Mucosa of descending colon (tissue), 3 donors: ENCODE results near the gene TNNC1. TPM values are rescaled to one million over a fixed set of nuclear protein-coding genes. Genes with fewer than 3 reads are reported as not detected.

Source experiments
- ATAC-seq: fragments of 200-7000 bp; cut with Tn5 transposase; one replicate; pipeline ENCODE4 v1.9.1; 2020; ENCODE audit warnings: mild to moderate bottlenecking, moderate library complexity
- DNase-seq, 3 donors: peaks; one replicate each; pipeline ENCODE4 v3.0.0-alpha.2; 2020
- H3K36me3 ChIP-seq: fragments of 200-600 bp; one replicate; pipeline ENCODE4 v1.8.0; 2021; ENCODE audit warnings: low read depth, mild to moderate bottlenecking
- H3K4me1 ChIP-seq: fragments of 200-600 bp; one replicate; pipeline ENCODE4 v1.8.0; 2021; ENCODE audit warnings: low read depth, mild to moderate bottlenecking
- H3K4me3 ChIP-seq: fragments of 200-600 bp; one replicate; pipeline ENCODE4 v1.8.0; 2021; ENCODE audit warnings: mild to moderate bottlenecking
- H3K9me3 ChIP-seq: fragments of 200-600 bp; one replicate; pipeline ENCODE4 v1.8.0; 2021; ENCODE audit warnings: mild to moderate bottlenecking
- CTCF ChIP-seq: fragments of 200-600 bp; IDR thresholded peaks from one replicate; pipeline ENCODE4 v1.8.0; 2022; ENCODE audit warnings: antibody characterized with exemption, mild to moderate bottlenecking
- intact Hi-C, 2 donors: fragments of 100-400 bp; cut with DNase I in 1 of 2; cut with micrococcal nuclease in 1 of 2; formaldehyde crosslinking; loops; one replicate each; pipeline versions ENCODE4 v1.11.0 to v1.11.1; 2022; cut with DNase I, micrococcal nuclease
- total RNA-seq, 3 donors: library from RNA; stranded (reverse); fragmentation: NEBNext Ultra II Directional in 2 of 3; extraction: Animal tissue kit (Norgen Biotek cat#: 25700) in 2 of 3; gene quantifications; one replicate each; pipeline versions ENCODE4 v1.2.1 to v1.2.4, GENCODE V29; 2021 to 2023
- donor health status: DM: no; HTN: no; CAD: no; lungs with moderate emphysema.
- donor health status: DM: no; HTN: no; CAD: no.
- donor health status: DM: no; HTN: yes; CAD: no.

The TNNC1 gene
- total RNA-seq, 3 donors from 2014 or later = 0.60 to 6.3 (median 2.5) TPM

- Histone ChIP-seq H3K4me3 (no peak overlapping the region), H3K36me3 (no peaks in the 10 kb centered on the region), H3K4me1 (no peaks in the 10 kb centered on the region), H3K9me3 (no peaks in the 10 kb centered on the region)
- TF ChIP-seq CTCF = no peak
- intact Hi-C loops = no loop called here
- ATAC-seq = no peak
- no peak for DNase-seq
These were observed 21.6 kb downstream of the TNNC1 start for GRCh38 chr3:52432225-52432624.

- ATAC-seq (no peak), DNase-seq (no peak)
- intact Hi-C loops = no loop called here
- no peaks in the 10 kb centered on the region for H3K9me3 ChIP-seq
- no peak overlapping the region for H3K4me3 ChIP-seq
- H3K36me3 ChIP-seq = no peaks in the 10 kb centered on the region
- no peaks in the 10 kb centered on the region for H3K4me1 ChIP-seq
- TF ChIP-seq CTCF = no peak
These were observed 22.2 kb downstream of the TNNC1 start for GRCh38 chr3:52431459-52432223.

- H3K4me3 ChIP-seq = no peak overlapping the region
- no peak for TF ChIP-seq CTCF
- ATAC-seq (no peak), DNase-seq (no peak)
- no peaks in the 10 kb centered on the region for H3K9me3 ChIP-seq
- H3K4me1 ChIP-seq = no peaks in the 10 kb centered on the region
- intact Hi-C loops = no loop called here
- no peaks in the 10 kb centered on the region for H3K36me3 ChIP-seq
These were observed 23.4 kb downstream of the TNNC1 start for GRCh38 chr3:52430416-52430810.

- intact Hi-C loops = no loop called here
- no peaks in the 10 kb centered on the region for H3K36me3 ChIP-seq
- H3K9me3 ChIP-seq = no peaks in the 10 kb centered on the region
- H3K4me3 ChIP-seq = no peak overlapping the region
- no peaks in the 10 kb centered on the region for H3K4me1 ChIP-seq
- DNase-seq = no peak
- no peak for TF ChIP-seq CTCF
- ATAC-seq = no peak
These were observed 23.9 kb downstream of the TNNC1 start for GRCh38 chr3:52429779-52430415.

- Histone ChIP-seq H3K36me3 (no peaks in the 10 kb centered on the region), H3K9me3 (no peaks in the 10 kb centered on the region), H3K4me3 (no peak overlapping the region), H3K4me1 (no peaks in the 10 kb centered on the region)
- no peak for TF ChIP-seq CTCF
- intact Hi-C loops = no loop called here
- ATAC-seq (no peak), DNase-seq (no peak)
These were observed 24.8 kb downstream of the TNNC1 start for GRCh38 chr3:52429031-52429430.
